ENCODE data around the gene PTTG1. TPM values are rescaled to one million over a fixed set of nuclear protein-coding genes. Genes with fewer than 3 reads are reported as not detected.

PTTG1 gene
- polyA plus RNA-seq (2012; ENCODE audit: low read depth, missing spikeins) = 176 TPM

DNA sequence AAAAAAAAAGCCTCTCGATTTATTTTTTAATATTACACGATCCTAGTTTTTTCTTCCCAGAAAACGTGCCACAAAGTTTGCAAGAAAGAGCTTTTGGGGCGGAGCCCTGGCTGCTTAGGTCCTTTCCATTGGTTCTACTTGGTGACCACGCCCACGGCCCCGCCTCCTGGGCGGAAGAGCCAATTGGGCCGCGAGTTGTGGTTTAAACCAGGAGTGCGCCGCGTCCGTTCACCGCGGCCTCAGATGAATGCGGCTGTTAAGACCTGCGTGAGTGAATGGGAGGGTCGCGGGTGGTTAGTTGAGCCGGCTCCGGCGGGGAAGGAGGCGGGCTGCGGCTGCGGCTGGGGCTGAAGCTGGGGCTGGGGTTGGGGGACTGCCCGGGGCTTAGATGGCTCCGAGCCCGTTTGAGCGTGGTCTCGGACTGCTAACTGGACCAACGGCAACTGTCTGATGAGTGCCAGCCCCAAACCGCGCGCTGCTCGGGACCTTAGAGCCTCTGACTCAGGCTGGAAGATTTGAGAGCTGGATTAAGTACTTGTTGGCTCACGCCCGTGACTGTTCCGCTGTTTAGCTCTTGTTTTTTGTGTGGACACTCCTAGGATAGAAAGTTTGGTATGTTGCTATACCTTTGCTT is at the start of gene PTTG1:
PTTG1 (plus strand) TSS at position 231 of the 634 bp plus-strand sequence. CDS start 458 bp downstream, outside the sequence.
- TF ChIP-seq TAF1 (IDR thresholded peaks at IDR 0.05; ENCODE audit: low read depth, low read length) (peak; percentile 51), PAX5 (IDR thresholded peaks at IDR 0.05; ENCODE audit: insufficient read depth, low read length, severe bottlenecking) (peak; percentile 58), SPI1 (IDR thresholded peaks at IDR 0.05; ENCODE audit: low read depth, low read length) (peak; percentile 31; the same call in 1 of the 2 replicates), POLR2A (IDR thresholded peaks at IDR 0.05; ENCODE audit: low read depth, low read length) (peak; percentile 68), POU2F2 (IDR thresholded peaks at IDR 0.05; ENCODE audit: low read depth, low read length) (peak; percentile 33; the same call in 1 of the 2 replicates), POLR2AphosphoS5 (IDR thresholded peaks at IDR 0.05; ENCODE audit: low read depth, low read length) (peak; percentile 67; the same call in 1 of the 2 replicates)
- DNase-seq (ENCODE audit: insufficient read length, low spot score) = peak; percentile 62
- FAIRE-seq = peak; percentile 99

DNA sequence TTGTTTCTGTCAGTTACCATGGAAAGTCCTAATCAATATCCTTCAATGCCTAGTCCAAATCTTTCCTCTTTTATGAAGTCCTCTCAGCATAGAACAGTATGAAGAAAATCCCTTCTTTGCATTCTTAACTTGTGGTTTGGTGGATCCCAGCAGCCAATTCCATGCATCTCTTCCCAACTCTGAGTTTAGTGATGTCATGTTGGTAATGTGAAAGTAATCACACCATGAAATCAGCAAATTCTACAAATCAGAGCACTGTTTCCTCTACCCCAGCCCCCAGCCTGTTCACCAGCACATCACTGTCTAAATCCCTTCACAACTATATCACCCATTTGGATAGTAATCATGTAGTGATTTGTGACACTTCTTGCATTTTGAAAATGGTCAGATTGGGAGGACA is 46.5 kb upstream of the PTTG1 start:
- DNase-seq (ENCODE audit: insufficient read length, low spot score) (no peak), FAIRE-seq (no peak)
- TF ChIP-seq SPI1 (IDR thresholded peaks at IDR 0.05; ENCODE audit: low read depth, low read length) (no peak), PAX5 (IDR thresholded peaks at IDR 0.05; ENCODE audit: insufficient read depth, low read length, severe bottlenecking) (no peak), POLR2A (IDR thresholded peaks at IDR 0.05; ENCODE audit: low read depth, low read length) (no peak), POLR2AphosphoS5 (IDR thresholded peaks at IDR 0.05; ENCODE audit: low read depth, low read length) (no peak), POU2F2 (IDR thresholded peaks at IDR 0.05; ENCODE audit: low read depth, low read length) (no peak), TAF1 (IDR thresholded peaks at IDR 0.05; ENCODE audit: low read depth, low read length) (no peak)

DNA sequence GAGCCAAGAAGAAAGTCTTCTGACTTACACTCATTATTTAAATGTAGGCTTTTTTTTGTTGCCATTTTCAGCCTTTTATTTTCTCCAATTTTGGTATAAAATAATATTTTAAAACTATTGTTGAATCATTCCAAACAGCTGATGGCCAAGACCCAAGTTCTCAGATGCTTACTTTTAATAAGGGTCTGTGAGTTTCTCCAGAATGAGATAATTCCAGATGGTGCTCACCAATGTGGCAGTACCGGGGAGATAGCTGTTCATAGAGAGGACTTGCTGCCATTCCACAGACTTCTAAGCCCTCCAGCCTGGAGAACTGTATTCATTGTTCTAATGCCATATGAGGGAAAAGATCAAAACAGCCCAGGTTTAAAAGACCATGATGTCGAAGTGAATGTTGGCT is 46.0 kb upstream of the PTTG1 start:
- DNase-seq (ENCODE audit: insufficient read length, low spot score) = no peak
- FAIRE-seq = no peak
- no peak for TF ChIP-seq POLR2AphosphoS5 (IDR thresholded peaks at IDR 0.05; ENCODE audit: low read depth, low read length)
- no peak for TF ChIP-seq POU2F2 (IDR thresholded peaks at IDR 0.05; ENCODE audit: low read depth, low read length)
- no peak for TF ChIP-seq SPI1 (IDR thresholded peaks at IDR 0.05; ENCODE audit: low read depth, low read length)
- TF ChIP-seq PAX5 (IDR thresholded peaks at IDR 0.05; ENCODE audit: insufficient read depth, low read length, severe bottlenecking) = no peak
- no peak for TF ChIP-seq POLR2A (IDR thresholded peaks at IDR 0.05; ENCODE audit: low read depth, low read length)
- no peak for TF ChIP-seq TAF1 (IDR thresholded peaks at IDR 0.05; ENCODE audit: low read depth, low read length)

DNA sequence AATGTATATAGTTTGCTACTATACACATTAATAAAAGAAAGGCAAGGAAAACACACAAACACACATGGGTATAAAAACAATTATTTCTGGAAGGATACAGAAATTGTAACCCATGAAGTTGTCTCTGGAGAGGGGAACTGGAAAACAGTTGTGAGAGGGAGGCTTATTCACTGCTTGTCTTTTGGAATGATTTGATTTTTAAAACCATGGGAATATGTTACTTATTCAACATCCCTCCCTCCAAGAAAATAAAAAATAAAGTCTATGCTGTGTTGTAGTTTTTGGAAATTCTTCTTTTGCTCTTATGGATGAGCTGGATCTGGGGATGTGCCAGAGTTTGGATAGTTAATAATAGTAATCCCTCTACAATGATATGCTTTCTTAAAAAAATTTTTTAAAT is 45.2 kb upstream of the PTTG1 start:
- DNase-seq (ENCODE audit: insufficient read length, low spot score) = no peak
- TF ChIP-seq SPI1 (IDR thresholded peaks at IDR 0.05; ENCODE audit: low read depth, low read length) (no peak), POLR2A (IDR thresholded peaks at IDR 0.05; ENCODE audit: low read depth, low read length) (no peak), PAX5 (IDR thresholded peaks at IDR 0.05; ENCODE audit: insufficient read depth, low read length, severe bottlenecking) (no peak), POLR2AphosphoS5 (IDR thresholded peaks at IDR 0.05; ENCODE audit: low read depth, low read length) (no peak), TAF1 (IDR thresholded peaks at IDR 0.05; ENCODE audit: low read depth, low read length) (no peak)
- FAIRE-seq = no peak

DNA sequence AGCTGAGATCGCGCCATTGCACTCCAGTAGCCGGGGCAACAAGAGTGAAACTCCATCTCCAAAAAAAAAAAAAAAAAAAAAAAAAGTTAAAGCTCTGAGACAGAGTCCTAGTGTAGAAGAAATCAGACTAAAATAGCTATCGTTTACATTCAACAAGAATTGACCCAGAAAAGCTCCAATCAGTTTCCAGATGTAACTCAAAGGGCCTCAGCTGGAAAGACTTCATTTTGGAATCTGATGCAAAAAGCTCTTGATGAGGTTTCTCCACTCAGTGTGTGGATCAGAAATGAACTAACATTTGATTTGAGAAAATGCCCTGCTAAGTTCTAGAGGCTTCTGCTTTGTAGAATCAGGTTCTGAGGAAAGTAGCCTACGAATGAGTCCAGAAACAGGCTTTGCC is 44.0 kb upstream of the PTTG1 start:
- TF ChIP-seq PAX5 (IDR thresholded peaks at IDR 0.05; ENCODE audit: insufficient read depth, low read length, severe bottlenecking) = no peak
- TF ChIP-seq POLR2A (IDR thresholded peaks at IDR 0.05; ENCODE audit: low read depth, low read length) = no peak
- no peak for TF ChIP-seq POLR2AphosphoS5 (IDR thresholded peaks at IDR 0.05; ENCODE audit: low read depth, low read length)
- no peak for TF ChIP-seq TAF1 (IDR thresholded peaks at IDR 0.05; ENCODE audit: low read depth, low read length)
- TF ChIP-seq SPI1 (IDR thresholded peaks at IDR 0.05; ENCODE audit: low read depth, low read length) = no peak
- no peak for TF ChIP-seq POU2F2 (IDR thresholded peaks at IDR 0.05; ENCODE audit: low read depth, low read length)
- DNase-seq (ENCODE audit: insufficient read length, low spot score) (no peak), FAIRE-seq (no peak)

DNA sequence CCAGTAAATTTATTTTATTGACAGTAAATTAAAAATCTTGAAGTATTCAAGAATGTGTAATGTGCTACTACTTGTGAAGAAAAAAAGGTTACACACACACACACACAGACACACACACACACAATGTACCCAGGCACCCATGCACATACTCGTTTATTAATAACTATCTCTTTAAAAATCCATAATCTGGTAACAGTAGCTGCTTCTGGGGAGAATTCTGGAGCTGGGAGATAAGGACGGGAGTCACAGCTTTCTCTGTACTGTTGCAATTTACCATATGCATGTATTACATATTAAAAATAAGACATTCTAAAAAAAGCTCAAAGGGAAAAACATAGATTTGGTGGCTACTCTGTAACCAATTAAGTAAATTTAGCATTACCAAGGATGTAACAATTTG is 43.3 kb upstream of the PTTG1 start:
- DNase-seq (ENCODE audit: insufficient read length, low spot score) (no peak), FAIRE-seq (no peak)
- TF ChIP-seq POLR2AphosphoS5 (IDR thresholded peaks at IDR 0.05; ENCODE audit: low read depth, low read length) = no peak
- TF ChIP-seq POLR2A (IDR thresholded peaks at IDR 0.05; ENCODE audit: low read depth, low read length) = no peak
- no peak for TF ChIP-seq POU2F2 (IDR thresholded peaks at IDR 0.05; ENCODE audit: low read depth, low read length)
- TF ChIP-seq SPI1 (IDR thresholded peaks at IDR 0.05; ENCODE audit: low read depth, low read length) = no peak
- TF ChIP-seq PAX5 (IDR thresholded peaks at IDR 0.05; ENCODE audit: insufficient read depth, low read length, severe bottlenecking) = no peak
- no peak for TF ChIP-seq TAF1 (IDR thresholded peaks at IDR 0.05; ENCODE audit: low read depth, low read length)

DNA sequence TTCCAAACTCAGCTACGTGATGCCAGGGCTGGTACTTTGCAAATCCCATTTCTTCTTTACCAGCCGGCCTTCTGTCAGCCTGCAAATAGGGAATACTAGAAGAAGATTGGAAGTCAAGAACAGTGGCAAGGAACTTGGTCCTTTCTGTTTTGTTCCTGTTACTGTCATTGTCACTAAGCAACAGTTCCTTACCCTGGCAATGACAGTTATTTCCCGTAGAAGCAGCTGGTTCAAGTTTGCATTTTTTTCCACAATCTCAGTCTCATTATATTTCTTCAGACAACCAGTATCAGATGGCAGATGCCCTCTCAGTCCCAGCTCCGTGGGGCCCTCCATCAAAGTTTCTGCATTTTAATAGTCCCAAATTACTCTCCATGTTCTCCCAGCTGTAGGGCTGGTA is 42.1 kb upstream of the PTTG1 start:
- TF ChIP-seq POLR2AphosphoS5 (IDR thresholded peaks at IDR 0.05; ENCODE audit: low read depth, low read length) (no peak), TAF1 (IDR thresholded peaks at IDR 0.05; ENCODE audit: low read depth, low read length) (no peak), SPI1 (IDR thresholded peaks at IDR 0.05; ENCODE audit: low read depth, low read length) (no peak), POU2F2 (IDR thresholded peaks at IDR 0.05; ENCODE audit: low read depth, low read length) (no peak), PAX5 (IDR thresholded peaks at IDR 0.05; ENCODE audit: insufficient read depth, low read length, severe bottlenecking) (no peak), POLR2A (IDR thresholded peaks at IDR 0.05; ENCODE audit: low read depth, low read length) (no peak)
- DNase-seq (ENCODE audit: insufficient read length, low spot score) (no peak), FAIRE-seq (no peak)

DNA sequence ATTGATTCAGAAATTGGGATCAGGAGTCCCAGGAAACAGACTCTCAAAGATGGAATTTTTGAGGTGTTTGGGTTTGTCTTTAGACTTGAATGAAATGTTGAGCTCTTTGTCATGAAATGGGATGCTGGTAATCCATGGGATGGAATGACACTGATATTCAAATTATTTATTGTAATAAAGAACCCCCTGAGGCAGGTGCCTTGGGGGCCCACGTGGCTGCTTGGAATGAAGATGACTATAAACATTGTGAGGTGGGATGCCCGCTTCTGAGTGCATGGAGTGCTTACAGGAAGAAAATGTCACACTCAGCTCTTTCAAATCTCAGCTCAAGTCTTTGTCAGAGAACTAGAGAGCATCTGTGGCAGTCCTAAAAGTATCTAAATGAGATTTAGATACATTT is 41.6 kb upstream of the PTTG1 start:
- TF ChIP-seq TAF1 (IDR thresholded peaks at IDR 0.05; ENCODE audit: low read depth, low read length) (no peak), POLR2AphosphoS5 (IDR thresholded peaks at IDR 0.05; ENCODE audit: low read depth, low read length) (no peak), SPI1 (IDR thresholded peaks at IDR 0.05; ENCODE audit: low read depth, low read length) (no peak), PAX5 (IDR thresholded peaks at IDR 0.05; ENCODE audit: insufficient read depth, low read length, severe bottlenecking) (no peak), POLR2A (IDR thresholded peaks at IDR 0.05; ENCODE audit: low read depth, low read length) (no peak), POU2F2 (IDR thresholded peaks at IDR 0.05; ENCODE audit: low read depth, low read length) (no peak)
- FAIRE-seq = no peak
- DNase-seq (ENCODE audit: insufficient read length, low spot score) = no peak

DNA sequence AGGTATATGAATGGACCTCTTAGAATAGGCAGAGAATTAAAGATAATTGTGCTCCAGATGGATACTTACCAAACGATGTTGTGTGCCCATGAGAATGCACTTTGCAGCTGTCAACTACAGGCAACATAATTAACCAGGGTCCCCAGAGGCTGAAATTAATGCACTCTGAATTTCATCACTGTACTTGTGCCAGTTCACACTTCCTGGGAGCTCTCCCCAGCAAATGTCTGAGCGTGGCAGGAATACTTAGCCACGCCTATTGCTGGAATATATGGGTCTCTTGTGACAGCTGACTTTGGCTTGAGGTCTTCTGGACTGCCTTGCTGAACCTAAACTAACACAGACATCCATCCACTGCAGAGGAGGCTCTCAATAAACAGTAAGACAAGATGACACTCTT is 39.3 kb upstream of the PTTG1 start:
- DNase-seq (ENCODE audit: insufficient read length, low spot score) (no peak), FAIRE-seq (no peak)
- TF ChIP-seq POLR2A (IDR thresholded peaks at IDR 0.05; ENCODE audit: low read depth, low read length) (no peak), POLR2AphosphoS5 (IDR thresholded peaks at IDR 0.05; ENCODE audit: low read depth, low read length) (no peak), PAX5 (IDR thresholded peaks at IDR 0.05; ENCODE audit: insufficient read depth, low read length, severe bottlenecking) (no peak), SPI1 (IDR thresholded peaks at IDR 0.05; ENCODE audit: low read depth, low read length) (no peak), POU2F2 (IDR thresholded peaks at IDR 0.05; ENCODE audit: low read depth, low read length) (no peak), TAF1 (IDR thresholded peaks at IDR 0.05; ENCODE audit: low read depth, low read length) (no peak)

Measured in GM12891 (cell line).